ENCODE measurements around the gene RIMOC1.

The RIMOC1 gene

DNA sequence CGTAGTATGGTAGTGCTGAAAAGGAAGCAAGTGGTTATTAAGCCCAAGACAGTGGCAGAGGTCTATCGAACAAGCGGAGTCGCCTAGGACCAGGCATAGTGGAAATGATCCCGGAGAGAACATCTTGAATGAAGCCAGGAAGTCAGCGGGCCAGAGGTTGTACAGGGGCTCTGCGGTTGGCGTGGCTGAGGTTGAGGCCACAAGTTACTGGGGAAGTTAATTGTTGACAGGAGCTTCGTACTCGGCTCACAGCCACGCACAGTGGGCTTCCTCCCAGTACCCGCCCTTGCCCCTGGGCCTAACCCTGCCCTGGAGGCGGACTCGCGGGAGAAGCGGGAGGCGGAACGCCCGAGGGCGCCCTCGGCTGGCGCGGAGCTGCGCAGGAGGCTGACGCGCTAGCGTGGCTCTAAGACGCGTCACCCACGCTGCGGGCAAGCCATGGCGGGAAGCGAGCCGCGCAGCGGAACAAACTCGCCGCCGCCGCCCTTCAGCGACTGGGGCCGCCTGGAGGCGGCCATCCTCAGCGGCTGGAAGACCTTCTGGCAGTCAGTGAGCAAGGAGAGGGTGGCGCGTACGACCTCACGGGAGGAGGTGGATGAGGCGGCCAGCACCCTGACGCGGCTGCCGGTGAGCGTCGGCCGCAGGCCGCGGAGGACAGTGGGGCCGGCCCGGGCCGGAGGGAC, 20.9 kb downstream of the RIMOC1 start, which contains the start of gene FBXO4 (continued):
- TF ChIP-seq, protein P1, sequence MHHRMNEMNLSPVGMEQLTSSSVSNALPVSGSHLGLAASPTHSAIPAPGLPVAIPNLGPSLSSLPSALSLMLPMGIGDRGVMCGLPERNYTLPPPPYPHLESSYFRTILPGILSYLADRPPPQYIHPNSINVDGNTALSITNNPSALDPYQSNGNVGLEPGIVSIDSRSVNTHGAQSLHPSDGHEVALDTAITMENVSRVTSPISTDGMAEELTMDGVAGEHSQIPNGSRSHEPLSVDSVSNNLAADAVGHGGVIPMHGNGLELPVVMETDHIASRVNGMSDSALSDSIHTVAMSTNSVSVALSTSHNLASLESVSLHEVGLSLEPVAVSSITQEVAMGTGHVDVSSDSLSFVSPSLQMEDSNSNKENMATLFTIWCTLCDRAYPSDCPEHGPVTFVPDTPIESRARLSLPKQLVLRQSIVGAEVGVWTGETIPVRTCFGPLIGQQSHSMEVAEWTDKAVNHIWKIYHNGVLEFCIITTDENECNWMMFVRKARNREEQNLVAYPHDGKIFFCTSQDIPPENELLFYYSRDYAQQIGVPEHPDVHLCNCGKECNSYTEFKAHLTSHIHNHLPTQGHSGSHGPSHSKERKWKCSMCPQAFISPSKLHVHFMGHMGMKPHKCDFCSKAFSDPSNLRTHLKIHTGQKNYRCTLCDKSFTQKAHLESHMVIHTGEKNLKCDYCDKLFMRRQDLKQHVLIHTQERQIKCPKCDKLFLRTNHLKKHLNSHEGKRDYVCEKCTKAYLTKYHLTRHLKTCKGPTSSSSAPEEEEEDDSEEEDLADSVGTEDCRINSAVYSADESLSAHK (tag by site-specific recombination; IDR thresholded peaks at IDR 0.05) = 0 out of 2 replicates have a peak, but pooled peaks have one; percentile 27

DNA sequence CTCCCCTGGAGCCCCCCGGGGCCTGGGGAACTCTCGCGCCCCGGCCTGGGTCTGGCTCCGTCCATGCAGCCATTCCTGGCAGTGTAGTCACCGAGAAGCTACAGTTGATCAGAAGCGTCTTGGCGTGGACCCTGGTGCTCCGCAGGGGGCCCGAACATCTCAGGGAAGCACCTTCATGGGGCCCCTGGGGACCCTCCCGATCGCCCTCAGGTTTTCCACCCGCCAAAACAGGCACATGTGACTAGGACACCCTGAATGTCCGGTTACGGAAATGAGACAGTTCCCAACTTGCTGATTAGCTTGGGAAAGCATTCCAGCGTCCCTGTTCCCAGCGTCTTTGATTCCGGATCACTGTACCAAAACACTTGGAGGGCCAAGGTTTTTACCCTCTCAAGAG, 21.4 kb downstream of the RIMOC1 start:
- ChIA-PET CTCF (interaction anchor here (0.6 to 1.5 kb wide), 5 partner anchors 21 to 690 kb away, joined by 3 to 6 read pairs (median 3); partner anchors contain the start of gene RIMOC1), POLR2A (interaction anchor here (1.2 to 1.7 kb wide), 2 partner anchors 21 to 132 kb away, joined by 3 to 14 read pairs; partner anchors contain the start of gene RIMOC1)
- H3K4me3 ChIP-seq (ENCODE audit: low read depth, low read length) = peak overlapping the region; percentile 68
- H3K4me1 ChIP-seq (ENCODE audit: control insufficient read depth, insufficient read depth, low read length) = peaks cover 3% of the 10 kb centered on the region; the same call in 1 of the 2 replicates
- peak overlapping the region; percentile 53; the same call in 1 of the 2 replicates for H3K27ac ChIP-seq (ENCODE audit: extremely low read depth, low read depth, low read length)
- no peaks in the 10 kb centered on the region for H3K9me3 ChIP-seq (ENCODE audit: control insufficient read depth, insufficient read depth, low read depth, low read length)
- peaks cover 13 to 17% of the 10 kb centered on the region in 2 experiments; a peak in 2 of 3 replicates for H3K36me3 ChIP-seq (ENCODE audit: control insufficient read depth in 2 of 2, insufficient read depth in 1 of 2, low read length in 2 of 2)
- TF ChIP-seq, protein P2, sequence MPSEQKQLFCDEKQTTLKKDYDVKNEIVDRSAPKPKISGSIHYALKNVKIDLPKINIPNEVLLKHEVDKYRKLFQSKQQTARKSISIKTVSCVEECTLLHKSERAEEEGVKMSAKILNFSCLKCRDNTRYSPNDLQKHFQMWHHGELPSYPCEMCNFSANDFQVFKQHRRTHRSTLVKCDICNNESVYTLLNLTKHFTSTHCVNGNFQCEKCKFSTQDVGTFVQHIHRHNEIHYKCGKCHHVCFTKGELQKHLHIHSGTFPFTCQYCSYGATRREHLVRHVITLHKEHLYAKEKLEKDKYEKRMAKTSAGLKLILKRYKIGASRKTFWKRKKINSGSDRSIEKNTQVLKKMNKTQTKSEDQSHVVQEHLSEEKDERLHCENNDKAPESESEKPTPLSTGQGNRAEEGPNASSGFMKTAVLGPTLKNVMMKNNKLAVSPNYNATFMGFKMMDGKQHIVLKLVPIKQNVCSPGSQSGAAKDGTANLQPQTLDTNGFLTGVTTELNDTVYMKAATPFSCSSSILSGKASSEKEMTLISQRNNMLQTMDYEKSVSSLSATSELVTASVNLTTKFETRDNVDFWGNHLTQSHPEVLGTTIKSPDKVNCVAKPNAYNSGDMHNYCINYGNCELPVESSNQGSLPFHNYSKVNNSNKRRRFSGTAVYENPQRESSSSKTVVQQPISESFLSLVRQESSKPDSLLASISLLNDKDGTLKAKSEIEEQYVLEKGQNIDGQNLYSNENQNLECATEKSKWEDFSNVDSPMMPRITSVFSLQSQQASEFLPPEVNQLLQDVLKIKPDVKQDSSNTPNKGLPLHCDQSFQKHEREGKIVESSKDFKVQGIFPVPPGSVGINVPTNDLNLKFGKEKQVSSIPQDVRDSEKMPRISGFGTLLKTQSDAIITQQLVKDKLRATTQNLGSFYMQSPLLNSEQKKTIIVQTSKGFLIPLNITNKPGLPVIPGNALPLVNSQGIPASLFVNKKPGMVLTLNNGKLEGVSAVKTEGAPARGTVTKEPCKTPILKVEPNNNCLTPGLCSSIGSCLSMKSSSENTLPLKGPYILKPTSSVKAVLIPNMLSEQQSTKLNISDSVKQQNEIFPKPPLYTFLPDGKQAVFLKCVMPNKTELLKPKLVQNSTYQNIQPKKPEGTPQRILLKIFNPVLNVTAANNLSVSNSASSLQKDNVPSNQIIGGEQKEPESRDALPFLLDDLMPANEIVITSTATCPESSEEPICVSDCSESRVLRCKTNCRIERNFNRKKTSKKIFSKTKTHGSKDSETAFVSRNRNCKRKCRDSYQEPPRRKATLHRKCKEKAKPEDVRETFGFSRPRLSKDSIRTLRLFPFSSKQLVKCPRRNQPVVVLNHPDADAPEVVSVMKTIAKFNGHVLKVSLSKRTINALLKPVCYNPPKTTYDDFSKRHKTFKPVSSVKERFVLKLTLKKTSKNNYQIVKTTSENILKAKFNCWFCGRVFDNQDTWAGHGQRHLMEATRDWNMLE (tag by site-specific recombination; conservative IDR thresholded peaks at IDR 0.05; ENCODE audit: low read depth) = peak; percentile 19; the same call in 1 of the 2 replicates
- no peak for TF ChIP-seq ZNF248 (tag by site-specific recombination; IDR thresholded peaks at IDR 0.05)
- TF ChIP-seq, protein P3, sequence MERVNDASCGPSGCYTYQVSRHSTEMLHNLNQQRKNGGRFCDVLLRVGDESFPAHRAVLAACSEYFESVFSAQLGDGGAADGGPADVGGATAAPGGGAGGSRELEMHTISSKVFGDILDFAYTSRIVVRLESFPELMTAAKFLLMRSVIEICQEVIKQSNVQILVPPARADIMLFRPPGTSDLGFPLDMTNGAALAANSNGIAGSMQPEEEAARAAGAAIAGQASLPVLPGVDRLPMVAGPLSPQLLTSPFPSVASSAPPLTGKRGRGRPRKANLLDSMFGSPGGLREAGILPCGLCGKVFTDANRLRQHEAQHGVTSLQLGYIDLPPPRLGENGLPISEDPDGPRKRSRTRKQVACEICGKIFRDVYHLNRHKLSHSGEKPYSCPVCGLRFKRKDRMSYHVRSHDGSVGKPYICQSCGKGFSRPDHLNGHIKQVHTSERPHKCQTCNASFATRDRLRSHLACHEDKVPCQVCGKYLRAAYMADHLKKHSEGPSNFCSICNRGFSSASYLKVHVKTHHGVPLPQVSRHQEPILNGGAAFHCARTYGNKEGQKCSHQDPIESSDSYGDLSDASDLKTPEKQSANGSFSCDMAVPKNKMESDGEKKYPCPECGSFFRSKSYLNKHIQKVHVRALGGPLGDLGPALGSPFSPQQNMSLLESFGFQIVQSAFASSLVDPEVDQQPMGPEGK (tag by site-specific recombination; IDR thresholded peaks at IDR 0.05) = peak; percentile 49
- no peak for TF ChIP-seq ZFP3 (tag by site-specific recombination; IDR thresholded peaks at IDR 0.05; ENCODE audit: low read depth)
- peak; percentile 97 for TF ChIP-seq GLIS1 (tag by site-specific recombination; IDR thresholded peaks at IDR 0.05)
- TF ChIP-seq, protein P4, sequence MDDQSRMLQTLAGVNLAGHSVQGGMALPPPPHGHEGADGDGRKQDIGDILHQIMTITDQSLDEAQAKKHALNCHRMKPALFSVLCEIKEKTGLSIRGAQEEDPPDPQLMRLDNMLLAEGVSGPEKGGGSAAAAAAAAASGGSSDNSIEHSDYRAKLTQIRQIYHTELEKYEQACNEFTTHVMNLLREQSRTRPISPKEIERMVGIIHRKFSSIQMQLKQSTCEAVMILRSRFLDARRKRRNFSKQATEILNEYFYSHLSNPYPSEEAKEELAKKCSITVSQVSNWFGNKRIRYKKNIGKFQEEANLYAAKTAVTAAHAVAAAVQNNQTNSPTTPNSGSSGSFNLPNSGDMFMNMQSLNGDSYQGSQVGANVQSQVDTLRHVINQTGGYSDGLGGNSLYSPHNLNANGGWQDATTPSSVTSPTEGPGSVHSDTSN (CRISPR knock-in tag; IDR thresholded peaks at IDR 0.05) = no peak
- TF ChIP-seq ZNF600 (tag by site-specific recombination; IDR thresholded peaks at IDR 0.05) = peak; percentile 84
- TF ChIP-seq ZNF335 (tag by site-specific recombination; conservative IDR thresholded peaks at IDR 0.05) = peak; percentile 68
- peak; percentile 99 for TF ChIP-seq GLIS2 (tag by site-specific recombination; IDR thresholded peaks at IDR 0.05)
- 0 out of 2 replicates have a peak, but pooled peaks have one; percentile 4 for TF ChIP-seq YY1 (tag by site-specific recombination; IDR thresholded peaks at IDR 0.05)
- TF ChIP-seq, protein P5, sequence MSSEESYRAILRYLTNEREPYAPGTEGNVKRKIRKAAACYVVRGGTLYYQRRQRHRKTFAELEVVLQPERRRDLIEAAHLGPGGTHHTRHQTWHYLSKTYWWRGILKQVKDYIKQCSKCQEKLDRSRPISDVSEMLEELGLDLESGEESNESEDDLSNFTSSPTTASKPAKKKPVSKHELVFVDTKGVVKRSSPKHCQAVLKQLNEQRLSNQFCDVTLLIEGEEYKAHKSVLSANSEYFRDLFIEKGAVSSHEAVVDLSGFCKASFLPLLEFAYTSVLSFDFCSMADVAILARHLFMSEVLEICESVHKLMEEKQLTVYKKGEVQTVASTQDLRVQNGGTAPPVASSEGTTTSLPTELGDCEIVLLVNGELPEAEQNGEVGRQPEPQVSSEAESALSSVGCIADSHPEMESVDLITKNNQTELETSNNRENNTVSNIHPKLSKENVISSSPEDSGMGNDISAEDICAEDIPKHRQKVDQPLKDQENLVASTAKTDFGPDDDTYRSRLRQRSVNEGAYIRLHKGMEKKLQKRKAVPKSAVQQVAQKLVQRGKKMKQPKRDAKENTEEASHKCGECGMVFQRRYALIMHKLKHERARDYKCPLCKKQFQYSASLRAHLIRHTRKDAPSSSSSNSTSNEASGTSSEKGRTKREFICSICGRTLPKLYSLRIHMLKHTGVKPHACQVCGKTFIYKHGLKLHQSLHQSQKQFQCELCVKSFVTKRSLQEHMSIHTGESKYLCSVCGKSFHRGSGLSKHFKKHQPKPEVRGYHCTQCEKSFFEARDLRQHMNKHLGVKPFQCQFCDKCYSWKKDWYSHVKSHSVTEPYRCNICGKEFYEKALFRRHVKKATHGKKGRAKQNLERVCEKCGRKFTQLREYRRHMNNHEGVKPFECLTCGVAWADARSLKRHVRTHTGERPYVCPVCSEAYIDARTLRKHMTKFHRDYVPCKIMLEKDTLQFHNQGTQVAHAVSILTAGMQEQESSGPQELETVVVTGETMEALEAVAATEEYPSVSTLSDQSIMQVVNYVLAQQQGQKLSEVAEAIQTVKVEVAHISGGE (tag by site-specific recombination; conservative IDR thresholded peaks at IDR 0.05; ENCODE audit: low read depth) = 0 out of 2 replicates have a peak, but pooled peaks have one; percentile 9
- TF ChIP-seq ZNF423 (tag by site-specific recombination; IDR thresholded peaks at IDR 0.05) = peak; percentile 93
- TF ChIP-seq ZNF623 (tag by site-specific recombination; IDR thresholded peaks at IDR 0.05) = no peak
- TF ChIP-seq ZNF585B (tag by site-specific recombination; IDR thresholded peaks at IDR 0.05) = no peak
- TF ChIP-seq ZBTB48 (tag by site-specific recombination; IDR thresholded peaks at IDR 0.05) = peak; percentile 77; the same call in 1 of the 2 replicates
- no peak for TF ChIP-seq ZBTB20 (tag by site-specific recombination; IDR thresholded peaks at IDR 0.05)
